Measurements from ENCODE around the gene AOPEP. TPM values are rescaled to one million over a fixed set of nuclear protein-coding genes. Genes with fewer than 3 reads are reported as not detected.

Gene AOPEP
- total and polyA plus RNA-seq, 2 of the 13 experiments (the other 11 are each of a cell fraction or from before 2014, with no cell fraction given), result 22.2 to 41.6 TPM

- no peak for TF ChIP-seq DZIP1 (CRISPR knock-in tag; IDR thresholded peaks at IDR 0.05)
- no peak for TF ChIP-seq NR2C2 (CRISPR knock-in tag; IDR thresholded peaks at IDR 0.05; ENCODE audit: borderline replicate concordance)
- no peak for TF ChIP-seq ZNF670 (CRISPR knock-in tag; IDR thresholded peaks at IDR 0.05; ENCODE audit: borderline replicate concordance)
- TF ChIP-seq KDM4B (CRISPR knock-in tag; IDR thresholded peaks at IDR 0.05), result no peak
- TF ChIP-seq BCL3 (CRISPR knock-in tag; IDR thresholded peaks at IDR 0.05), result no peak
- TF ChIP-seq ZNF136 (CRISPR knock-in tag; IDR thresholded peaks at IDR 0.05; ENCODE audit: low read depth), result no peak
- TF ChIP-seq THAP11 (CRISPR knock-in tag; IDR thresholded peaks at IDR 0.05), result no peak
- TF ChIP-seq ZFP91 (CRISPR knock-in tag; IDR thresholded peaks at IDR 0.05; ENCODE audit: borderline replicate concordance), result peak; percentile 37; the same call in 1 of the 2 replicates
- TF ChIP-seq EED (CRISPR knock-in tag; IDR thresholded peaks at IDR 0.05), result no peak
Measured at GRCh38 chr9:95024097-95024671, 297.7 kb downstream of the AOPEP start (continued).
